NCI-H2227 (cell line): ENCODE data around the gene ZMYM2.
A peak's percentile ranks its signal among the peaks of the same experiment; 100 is the strongest.
"Not testable (repeated sequence)": the region's sequence is repeated elsewhere in the genome, so short reads cannot be mapped to it uniquely, and the experiment has no call there.

ENCODE experiments used
- DNase-seq: peaks from one replicate; lab custom pipeline; 2025; ENCODE audit not compliant: unreplicated experiment; lab: John Stamatoyannopoulos, UW

Gene ZMYM2

GRCh38 chr13:19958155-19959111, at the start of gene ZMYM2:
Gene ZMYM2 (plus strand): TSS chr13:19958727. CDS start chr13:19993073, 34,346 bp downstream.
- DNase-seq = peak; percentile 95

DNA sequence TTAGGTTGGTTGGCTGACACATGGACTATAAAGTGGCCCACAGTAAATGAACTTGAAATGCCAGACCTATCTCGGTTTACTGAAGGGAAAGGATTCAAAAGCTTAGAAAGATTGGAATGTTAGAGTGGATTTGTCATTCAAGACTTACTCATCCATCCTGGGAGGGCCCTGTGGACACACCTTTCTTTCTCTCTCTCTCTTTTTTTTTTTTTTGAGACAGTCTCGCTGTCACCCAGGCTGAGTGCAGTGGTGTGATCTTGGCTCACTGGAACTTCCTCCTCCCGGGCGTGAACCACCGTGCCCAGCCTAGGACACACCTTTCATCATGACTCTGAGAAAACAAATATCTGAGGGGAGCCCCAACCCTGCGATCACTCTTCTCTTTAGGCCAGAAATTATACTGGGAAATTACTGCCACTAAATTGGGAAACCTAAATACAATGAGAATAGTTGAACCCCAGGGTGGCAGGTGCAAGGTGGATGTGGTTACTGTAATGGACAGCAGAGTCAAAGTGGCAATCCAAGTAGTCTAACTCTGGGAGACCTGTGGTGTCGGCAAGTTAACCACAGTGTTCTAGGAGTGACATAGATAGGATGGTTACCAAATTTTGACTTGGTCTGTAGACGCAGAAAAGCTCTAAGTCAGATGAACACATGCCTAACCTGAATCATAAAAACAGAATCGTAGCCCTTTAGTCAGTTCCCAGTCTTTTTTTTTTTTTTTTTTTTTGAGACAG, 48.0 kb upstream of the ZMYM2 start:
- DNase-seq = no peak

DNA sequence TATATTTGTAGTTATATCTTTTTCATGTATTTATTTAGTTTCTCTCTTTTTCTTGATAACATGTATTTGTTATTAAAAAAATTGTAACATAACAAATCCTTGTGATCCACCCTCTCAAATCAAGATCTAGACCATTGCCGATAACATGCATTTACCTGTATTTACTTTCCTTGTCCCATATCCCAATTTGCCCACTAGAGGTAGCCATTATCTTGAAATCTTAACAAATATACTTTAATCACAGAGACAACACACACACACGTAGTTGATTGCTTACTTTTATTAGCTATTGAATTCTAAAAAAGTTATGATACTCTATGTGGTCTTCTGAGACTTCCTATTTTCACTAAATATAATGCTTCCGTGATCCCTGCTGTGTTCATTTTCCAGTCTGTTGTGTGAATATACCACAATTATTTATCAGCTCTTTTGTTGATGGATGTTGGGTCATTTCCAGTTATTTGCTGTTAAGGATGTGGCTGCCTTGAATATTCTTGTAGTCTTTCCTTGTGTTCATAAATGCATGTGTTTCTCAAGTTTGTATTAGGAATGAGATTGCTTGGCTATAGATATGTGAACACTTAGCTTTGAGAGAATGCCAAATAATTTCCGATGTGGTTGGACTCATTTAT, 31.3 kb upstream of the ZMYM2 start:
- DNase-seq = no peak

GRCh38 chr13:19940106-19940505, 18.4 kb upstream of the ZMYM2 start:
- no peak for DNase-seq

- no peak for DNase-seq
Measured at GRCh38 chr13:19950374-19950773, 8.2 kb upstream of the ZMYM2 start.

- no peak for DNase-seq
Measured at GRCh38 chr13:19952850-19953249, 5.7 kb upstream of the ZMYM2 start.

GRCh38 chr13:19955873-19956559, 2.5 kb upstream of the ZMYM2 start:
- DNase-seq = no peak

DNA sequence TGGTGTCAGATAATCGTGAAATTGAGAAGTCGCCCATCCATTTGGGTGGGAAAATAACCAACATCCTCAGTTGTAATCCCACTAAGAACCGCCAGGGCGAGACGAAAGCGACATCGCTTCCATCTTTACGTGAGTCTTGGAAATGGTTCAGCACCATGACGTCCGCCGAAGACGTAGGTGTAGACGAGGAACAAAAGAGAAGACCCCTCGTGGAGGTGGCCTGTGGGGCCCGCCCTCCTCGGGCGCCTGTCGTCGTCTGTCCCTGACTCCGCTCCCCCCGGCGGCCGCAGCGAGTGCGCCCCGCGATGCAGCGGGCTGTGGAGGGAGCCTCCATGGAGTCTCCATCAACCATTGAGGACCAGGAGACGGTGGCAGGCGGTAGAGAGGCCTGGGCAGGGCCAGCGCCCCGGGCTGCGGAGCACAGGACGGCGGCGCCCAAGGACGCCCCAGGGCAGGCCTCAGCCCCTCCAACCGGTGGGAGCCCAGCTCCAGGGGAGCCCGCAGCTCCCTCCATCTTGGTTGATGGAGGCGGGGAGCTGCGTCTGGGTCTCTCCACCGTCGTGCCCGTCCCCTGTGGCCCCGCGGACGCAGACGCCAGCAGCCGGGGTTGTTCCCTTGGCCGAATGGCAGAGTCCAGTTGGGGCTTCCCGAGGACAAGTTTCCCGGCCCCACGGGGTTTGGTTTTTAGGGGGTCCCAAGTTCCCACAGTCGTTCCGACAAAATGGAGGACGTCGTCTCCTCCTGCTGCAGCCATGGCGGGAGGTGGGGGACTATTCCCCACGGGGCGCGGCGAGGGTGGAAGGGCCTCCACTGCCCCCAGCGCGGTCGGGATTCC, 990 bp upstream of the ZMYM2 start:
- peak; percentile 92 for DNase-seq

DNA sequence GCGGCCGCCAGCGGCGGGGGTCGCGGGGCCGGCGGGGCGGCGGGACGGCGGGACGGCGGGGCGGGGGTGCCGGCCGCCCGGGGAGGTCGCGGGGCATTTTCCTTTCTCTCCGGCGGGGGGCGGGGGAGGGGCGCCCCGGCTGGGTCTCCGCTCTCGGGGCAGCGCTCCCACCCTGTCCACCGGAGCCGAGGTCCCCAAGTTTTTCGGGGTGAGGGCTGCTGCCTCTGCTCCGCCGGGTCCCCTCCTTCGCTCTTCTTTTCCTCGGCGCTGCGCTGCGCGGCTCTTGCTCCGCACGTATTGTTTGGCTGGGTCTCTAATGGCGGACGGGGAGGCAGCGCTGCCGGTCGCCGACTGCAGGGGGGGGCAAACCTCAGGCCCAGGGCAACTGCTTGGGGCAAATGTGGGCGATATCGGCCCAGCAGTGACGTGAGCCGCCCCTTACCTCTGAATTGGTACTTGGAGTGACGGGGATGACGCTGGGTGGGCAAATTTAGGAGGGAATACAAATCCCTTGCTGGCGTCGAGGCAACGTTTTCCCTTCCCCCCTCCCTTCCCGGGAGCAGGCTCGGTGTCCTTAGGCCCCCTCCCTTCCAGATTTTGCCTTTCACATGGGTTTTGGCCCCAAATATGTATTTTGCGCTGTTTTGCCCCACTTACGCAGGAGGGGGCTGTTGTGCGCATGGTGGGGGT, 759 bp downstream of the ZMYM2 start:
- DNase-seq = peak; percentile 46

DNA sequence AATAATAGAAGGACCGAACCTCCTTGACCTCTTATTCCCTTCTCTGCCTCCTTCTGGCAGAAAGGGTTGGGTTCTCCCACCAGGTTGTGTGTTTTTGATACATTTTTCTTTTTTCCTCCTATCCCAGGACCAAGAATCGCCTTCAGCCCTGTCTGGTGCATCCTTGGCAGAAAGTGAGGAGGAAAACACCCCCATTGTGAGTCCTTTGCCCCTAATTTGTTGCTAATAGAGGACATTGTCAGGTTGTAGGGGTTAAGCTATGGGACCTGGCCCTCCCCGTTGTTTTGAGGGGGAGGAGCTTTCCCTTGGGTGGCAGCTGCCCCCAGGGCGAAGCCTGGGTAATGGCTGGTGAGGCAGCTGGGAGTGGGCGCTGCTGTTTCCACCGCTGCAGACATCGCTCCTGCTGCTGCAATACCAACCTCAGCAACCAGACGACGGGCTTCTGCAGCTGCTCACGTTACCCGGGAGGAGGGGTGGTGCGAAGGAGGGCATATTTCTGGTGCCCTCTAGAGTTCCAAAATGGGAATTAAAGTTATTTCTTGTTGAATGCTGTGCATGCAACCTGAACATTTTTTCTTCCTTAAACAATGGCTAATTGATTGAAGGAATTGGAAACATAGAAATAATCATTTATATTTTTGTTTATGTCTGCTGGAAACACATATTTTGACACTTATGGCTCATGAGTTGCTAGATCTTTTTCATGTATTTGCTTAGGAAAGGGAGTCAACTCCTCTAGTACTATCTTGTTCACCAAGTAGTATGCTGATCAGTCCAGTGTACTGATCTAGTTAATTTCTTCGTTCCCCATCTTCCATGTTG, 1.5 kb downstream of the ZMYM2 start:
- peak; percentile 90 for DNase-seq

- no peak for DNase-seq
Measured at GRCh38 chr13:19960653-19960976, 2.1 kb downstream of the ZMYM2 start.

GRCh38 chr13:19961489-19961888, 3.0 kb downstream of the ZMYM2 start:
- DNase-seq = no peak

DNA sequence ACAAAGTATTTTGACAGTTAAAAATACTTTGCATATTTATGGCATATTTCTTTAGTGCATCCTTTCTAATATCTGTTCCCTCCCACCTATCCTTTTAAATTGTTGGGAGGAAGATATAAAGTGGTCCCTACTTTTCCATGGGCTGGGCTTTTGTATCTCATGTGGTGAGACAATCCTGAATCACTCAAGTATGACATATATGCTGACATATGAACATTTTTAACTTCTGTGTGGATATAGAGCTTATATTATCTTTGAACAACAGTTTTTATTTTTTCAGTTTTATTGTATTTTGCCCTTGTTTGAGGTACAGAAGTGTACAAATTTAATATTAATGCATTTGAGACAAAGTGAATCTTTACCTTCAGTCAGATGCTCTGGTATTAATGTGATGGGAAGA, 3.4 kb downstream of the ZMYM2 start:
- DNase-seq = no peak

DNA sequence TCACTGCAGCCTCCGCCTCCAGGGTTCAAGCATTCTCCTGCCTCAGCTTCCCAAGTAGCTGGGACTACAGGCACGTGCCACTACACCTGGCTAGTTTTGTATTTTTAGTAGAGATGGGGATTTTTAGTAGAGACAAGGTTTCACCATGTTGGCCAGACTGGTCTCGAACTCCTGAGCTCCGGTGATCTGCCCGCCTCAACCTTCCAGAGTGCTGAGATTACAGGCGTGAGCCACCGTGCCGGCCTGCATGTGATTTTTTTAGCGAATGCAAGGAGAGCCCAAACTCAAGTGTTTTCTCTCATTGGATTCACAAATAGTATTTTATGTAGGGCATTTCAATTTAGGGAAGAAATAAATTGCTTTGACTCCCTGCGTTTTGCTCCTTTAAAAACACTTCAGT, 4.4 kb downstream of the ZMYM2 start:
- DNase-seq = no peak

GRCh38 chr13:19967621-19968020, 9.1 kb downstream of the ZMYM2 start:
- no peak for DNase-seq

DNA sequence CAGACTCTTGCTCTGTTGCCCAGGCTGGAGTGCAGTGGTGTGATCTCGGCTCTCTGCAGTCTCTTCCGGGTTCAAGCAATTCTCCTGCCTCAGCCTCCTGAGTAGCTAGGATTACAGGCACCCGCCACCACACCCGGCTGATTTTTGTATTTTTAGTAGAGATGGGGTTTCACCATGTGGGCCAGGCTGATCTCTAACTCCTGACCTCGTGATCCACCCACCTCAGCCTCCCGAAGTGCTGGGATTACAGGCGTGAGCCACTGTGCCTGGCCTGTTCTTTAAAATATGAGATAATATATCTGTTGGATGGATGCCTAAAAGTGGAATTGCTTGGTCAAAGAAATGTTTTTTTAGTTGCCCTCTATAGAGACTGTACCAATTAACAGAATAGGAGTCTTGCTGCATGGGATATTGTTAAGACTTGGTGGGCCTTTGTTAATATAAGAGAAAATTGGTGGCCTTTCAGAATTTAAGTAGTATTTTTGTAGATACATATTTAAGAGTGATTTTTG, 16.0 kb downstream of the ZMYM2 start:
- DNase-seq = not testable (repeated sequence)

DNA sequence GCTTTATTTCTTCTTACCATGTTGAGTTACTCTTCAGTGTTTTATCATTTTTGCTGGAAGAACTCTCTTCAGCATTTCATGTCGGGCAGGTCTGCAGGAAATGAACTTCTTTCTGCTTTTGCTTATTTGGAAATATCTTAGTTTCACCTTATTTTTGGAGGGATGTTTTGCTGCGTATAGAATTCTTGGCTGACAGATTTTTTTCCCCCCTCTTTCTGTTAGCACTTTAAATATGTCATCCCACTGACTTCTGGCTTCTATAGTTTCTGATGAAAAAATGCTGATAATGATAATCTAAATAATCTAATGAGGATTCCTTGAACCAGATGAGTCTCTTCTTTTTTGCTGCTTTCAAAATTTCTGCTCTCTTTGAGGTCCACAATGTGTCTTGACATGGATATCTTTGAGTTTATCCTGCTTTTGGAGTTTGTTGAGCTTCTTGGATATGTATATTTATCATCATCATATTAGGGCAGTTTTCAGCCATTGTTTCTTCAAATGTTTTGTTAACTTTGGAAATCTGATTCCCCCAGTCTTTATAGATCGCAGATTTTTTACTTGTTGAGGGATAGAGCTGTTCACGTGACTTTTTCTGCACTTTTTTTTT, 20.4 kb downstream of the ZMYM2 start:
- no peak for DNase-seq

GRCh38 chr13:19981685-19982238, 23.2 kb downstream of the ZMYM2 start:
- no peak for DNase-seq
